HG03159 (cell line): ENCODE data around the gene B4GAT1.
"Not testable (repeated sequence)": the region's sequence is repeated elsewhere in the genome, so short reads cannot be mapped to it uniquely, and the experiment has no call there.

ENCODE experiments used
- ATAC-seq: cut with Tn5 transposase; IDR thresholded peaks from one replicate; pipeline ENCODE4 v1.9.1; 2021; ENCODE audit warnings: mild to moderate bottlenecking, moderate library complexity; ENCODE audit not compliant: unreplicated experiment

The B4GAT1 gene

GRCh38 chr11:66326261-66327111 is 20.9 kb downstream of the B4GAT1 start:
- no peak for ATAC-seq

- no peak for ATAC-seq
Measured at GRCh38 chr11:66325263-66325671, 22.2 kb downstream of the B4GAT1 start.

GRCh38 chr11:66324664-66325063 is 22.8 kb downstream of the B4GAT1 start:
- ATAC-seq, result no peak

GRCh38 chr11:66323684-66324083 is 23.7 kb downstream of the B4GAT1 start:
- no peak for ATAC-seq

- no peak for ATAC-seq
Measured at GRCh38 chr11:66322732-66323427, 24.5 kb downstream of the B4GAT1 start.

GRCh38 chr11:66321606-66322005 is 25.8 kb downstream of the B4GAT1 start:
- no peak for ATAC-seq

GRCh38 chr11:66320748-66321147 is 26.7 kb downstream of the B4GAT1 start:
- ATAC-seq, result not testable (repeated sequence)

GRCh38 chr11:66320289-66320688 is 27.1 kb downstream of the B4GAT1 start:
- ATAC-seq, result not testable (repeated sequence)

GRCh38 chr11:66318600-66318970 is 28.8 kb downstream of the B4GAT1 start:
- no peak for ATAC-seq

GRCh38 chr11:66317723-66318599 is 29.5 kb downstream of the B4GAT1 start:
- no peak for ATAC-seq

- ATAC-seq, result no peak
Measured at GRCh38 chr11:66317322-66317722, 30.1 kb downstream of the B4GAT1 start.

- no peak for ATAC-seq
Measured at GRCh38 chr11:66316849-66317251, 30.6 kb downstream of the B4GAT1 start, which contains the start of gene CD248. TSS of gene CD248 (minus strand) at chr11:66317044. CDS start at chr11:66317027, 17 bp downstream.

- ATAC-seq, result no peak
Measured at GRCh38 chr11:66315921-66316811, 31.3 kb downstream of the B4GAT1 start.

- no peak for ATAC-seq
Measured at GRCh38 chr11:66315498-66315885, 31.9 kb downstream of the B4GAT1 start.

- ATAC-seq, result no peak
Measured at GRCh38 chr11:66314561-66315497, 32.6 kb downstream of the B4GAT1 start.

- ATAC-seq, result no peak
Measured at GRCh38 chr11:66314186-66314501, 33.3 kb downstream of the B4GAT1 start.

- ATAC-seq, result no peak
Measured at GRCh38 chr11:66313321-66314185, 33.9 kb downstream of the B4GAT1 start.
